ENCODE measurements around the gene SMCO4.

The SMCO4 gene

GRCh38 chr11:93528757-93529645, 14.2 kb downstream of the SMCO4 start:
- no peak for DNase-seq (ENCODE audit: low read depth in 2 of 2)

GRCh38 chr11:93528252-93528651, 14.9 kb downstream of the SMCO4 start:
- no peak for DNase-seq (ENCODE audit: low read depth in 2 of 2)

GRCh38 chr11:93526641-93527583, 16.3 kb downstream of the SMCO4 start:
- DNase-seq (ENCODE audit: low read depth in 2 of 2): no peak

- no peak for DNase-seq (ENCODE audit: low read depth in 2 of 2)
These were observed 16.9 kb downstream of the SMCO4 start for GRCh38 chr11:93526346-93526633.

GRCh38 chr11:93525601-93526345, 17.4 kb downstream of the SMCO4 start:
- DNase-seq (ENCODE audit: low read depth in 2 of 2): no peak

GRCh38 chr11:93524858-93525257, 18.3 kb downstream of the SMCO4 start:
- no peak for DNase-seq (ENCODE audit: low read depth in 2 of 2)

GRCh38 chr11:93524173-93524536, 19.0 kb downstream of the SMCO4 start:
- DNase-seq (ENCODE audit: low read depth in 2 of 2): no peak

GRCh38 chr11:93520726-93521509, 22.3 kb downstream of the SMCO4 start:
- DNase-seq (ENCODE audit: low read depth in 2 of 2): no peak

- DNase-seq (ENCODE audit: low read depth in 2 of 2): no peak
These were observed 24.0 kb downstream of the SMCO4 start for GRCh38 chr11:93519179-93519578.

- DNase-seq (ENCODE audit: low read depth in 2 of 2): no peak
These were observed 25.1 kb downstream of the SMCO4 start for GRCh38 chr11:93518081-93518480.

GRCh38 chr11:93517611-93518010, 25.6 kb downstream of the SMCO4 start:
- DNase-seq (ENCODE audit: low read depth in 2 of 2): no peak

GRCh38 chr11:93517041-93517440, 26.1 kb downstream of the SMCO4 start:
- no peak for DNase-seq (ENCODE audit: low read depth in 2 of 2)

GRCh38 chr11:93515441-93516025, 27.7 kb downstream of the SMCO4 start:
- no peak for DNase-seq (ENCODE audit: low read depth in 2 of 2)

- no peak for DNase-seq (ENCODE audit: low read depth in 2 of 2)
These were observed 28.5 kb downstream of the SMCO4 start for GRCh38 chr11:93514712-93515111.

- DNase-seq (ENCODE audit: low read depth in 2 of 2): no peak
These were observed 29.4 kb downstream of the SMCO4 start for GRCh38 chr11:93513772-93514171.

- no peak for DNase-seq (ENCODE audit: low read depth in 2 of 2)
These were observed 30.1 kb downstream of the SMCO4 start for GRCh38 chr11:93512949-93513667.

GRCh38 chr11:93512073-93512475, 31.1 kb downstream of the SMCO4 start:
- DNase-seq (ENCODE audit: low read depth in 2 of 2): no peak

GRCh38 chr11:93510196-93510873, 32.9 kb downstream of the SMCO4 start:
- DNase-seq (ENCODE audit: low read depth in 2 of 2): no peak

- DNase-seq (ENCODE audit: low read depth in 2 of 2): no peak
These were observed 35.7 kb downstream of the SMCO4 start for GRCh38 chr11:93507517-93507916.

- DNase-seq (ENCODE audit: low read depth in 2 of 2): no peak
These were observed 37.5 kb downstream of the SMCO4 start for GRCh38 chr11:93505703-93506102.

Measured in stimulated activated CD4-positive, alpha-beta T cell treated with anti-CD3 and anti-CD28 coated beads, Interleukin-1b, Interleukin-23, amount 100 ng/mL, for 1 hour (primary cell).